Left ventricle myocardium inferior (tissue), 1 donor: ENCODE data around the gene DSP. TPM values are rescaled to one million over a fixed set of nuclear protein-coding genes. Genes with fewer than 3 reads are reported as not detected.
A peak's percentile ranks its signal among the peaks of the same experiment; 100 is the strongest.

Source experiments
- DNase-seq: peaks from one replicate; pipeline ENCODE4 v3.0.0-alpha.2; 2020
- H3K27ac ChIP-seq: fragments of 200-600 bp; replicated peaks from 2 replicates; pipeline ENCODE4 v1.8.0; 2021
- H3K27me3 ChIP-seq: fragments of 200-600 bp; 2 replicates; pipeline ENCODE4 v1.8.0; 2021; ENCODE audit warnings: low read depth
- H3K36me3 ChIP-seq: fragments of 200-600 bp; 2 replicates; pipeline ENCODE4 v1.8.0; 2021
- H3K4me1 ChIP-seq: fragments of 200-600 bp; 2 replicates; pipeline ENCODE4 v1.8.0; 2021
- H3K4me3 ChIP-seq: fragments of 200-600 bp; 2 replicates; pipeline ENCODE4 v1.8.0; 2021; ENCODE audit warnings: mild to moderate bottlenecking, moderate library complexity
- H3K9me3 ChIP-seq: fragments of 200-600 bp; replicated peaks from 2 replicates; pipeline ENCODE4 v1.8.0; 2021
- intact Hi-C: fragments of 100-400 bp; cut with micrococcal nuclease; formaldehyde crosslinking; loops from one replicate; pipeline ENCODE4 v1.11.0; 2022
- total RNA-seq: library from RNA; stranded (reverse); fragmentation: NEBNext Ultra II Directional; extraction: Animal tissue kit (Norgen Biotek cat#: 25700); gene quantifications from one replicate; pipeline ENCODE4 v1.2.1, GENCODE V29; 2021
- TF ChIP-seq, protein P1 (sequence below): fragments of 200-600 bp; IDR thresholded peaks from 2 replicates; pipeline ENCODE4 v1.8.0; 2021; ENCODE audit warnings: antibody characterized with exemption, mild to moderate bottlenecking, borderline replicate concordance
- donor health status: DM: no; HTN: yes; CAD: no; lungs with severe emphysema.

Gene DSP
- total RNA-seq, 1 donor from 2014 or later: 322 TPM

- Histone ChIP-seq H3K27me3 (no peaks in the 10 kb centered on the region), H3K9me3 (no peaks in the 10 kb centered on the region), H3K4me1 (peaks cover 35% of the 10 kb centered on the region), H3K4me3 (no peak overlapping the region), H3K36me3 (peaks cover 21% of the 10 kb centered on the region), H3K27ac (no peak overlapping the region)
- intact Hi-C loops: no loop called here
- no peak for DNase-seq
- TF ChIP-seq, protein P1, sequence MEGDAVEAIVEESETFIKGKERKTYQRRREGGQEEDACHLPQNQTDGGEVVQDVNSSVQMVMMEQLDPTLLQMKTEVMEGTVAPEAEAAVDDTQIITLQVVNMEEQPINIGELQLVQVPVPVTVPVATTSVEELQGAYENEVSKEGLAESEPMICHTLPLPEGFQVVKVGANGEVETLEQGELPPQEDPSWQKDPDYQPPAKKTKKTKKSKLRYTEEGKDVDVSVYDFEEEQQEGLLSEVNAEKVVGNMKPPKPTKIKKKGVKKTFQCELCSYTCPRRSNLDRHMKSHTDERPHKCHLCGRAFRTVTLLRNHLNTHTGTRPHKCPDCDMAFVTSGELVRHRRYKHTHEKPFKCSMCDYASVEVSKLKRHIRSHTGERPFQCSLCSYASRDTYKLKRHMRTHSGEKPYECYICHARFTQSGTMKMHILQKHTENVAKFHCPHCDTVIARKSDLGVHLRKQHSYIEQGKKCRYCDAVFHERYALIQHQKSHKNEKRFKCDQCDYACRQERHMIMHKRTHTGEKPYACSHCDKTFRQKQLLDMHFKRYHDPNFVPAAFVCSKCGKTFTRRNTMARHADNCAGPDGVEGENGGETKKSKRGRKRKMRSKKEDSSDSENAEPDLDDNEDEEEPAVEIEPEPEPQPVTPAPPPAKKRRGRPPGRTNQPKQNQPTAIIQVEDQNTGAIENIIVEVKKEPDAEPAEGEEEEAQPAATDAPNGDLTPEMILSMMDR: no peak
Measured at GRCh38 chr6:7587631-7588100, 46.2 kb downstream of the DSP start.

- Histone ChIP-seq H3K4me1 (peaks cover 43% of the 10 kb centered on the region), H3K36me3 (peaks cover 17% of the 10 kb centered on the region), H3K27me3 (no peaks in the 10 kb centered on the region), H3K9me3 (no peaks in the 10 kb centered on the region), H3K4me3 (no peak overlapping the region), H3K27ac (no peak overlapping the region)
- intact Hi-C loops: no loop called here
- DNase-seq: no peak
- TF ChIP-seq, protein P1: no peak
Measured at GRCh38 chr6:7588506-7588905, 47.0 kb downstream of the DSP start.

- H3K4me1 ChIP-seq: peaks cover 50% of the 10 kb centered on the region
- H3K9me3 ChIP-seq: no peaks in the 10 kb centered on the region
- peaks cover 14% of the 10 kb centered on the region for H3K36me3 ChIP-seq
- DNase-seq: no peak
- no peaks in the 10 kb centered on the region for H3K27me3 ChIP-seq
- TF ChIP-seq, protein P1: no peak
- H3K27ac ChIP-seq: peak overlapping the region; percentile 87
- intact Hi-C loops: no loop called here
- H3K4me3 ChIP-seq: peak overlapping the region; percentile 82
Measured at GRCh38 chr6:7589221-7589620, 47.8 kb downstream of the DSP start.

DNA sequence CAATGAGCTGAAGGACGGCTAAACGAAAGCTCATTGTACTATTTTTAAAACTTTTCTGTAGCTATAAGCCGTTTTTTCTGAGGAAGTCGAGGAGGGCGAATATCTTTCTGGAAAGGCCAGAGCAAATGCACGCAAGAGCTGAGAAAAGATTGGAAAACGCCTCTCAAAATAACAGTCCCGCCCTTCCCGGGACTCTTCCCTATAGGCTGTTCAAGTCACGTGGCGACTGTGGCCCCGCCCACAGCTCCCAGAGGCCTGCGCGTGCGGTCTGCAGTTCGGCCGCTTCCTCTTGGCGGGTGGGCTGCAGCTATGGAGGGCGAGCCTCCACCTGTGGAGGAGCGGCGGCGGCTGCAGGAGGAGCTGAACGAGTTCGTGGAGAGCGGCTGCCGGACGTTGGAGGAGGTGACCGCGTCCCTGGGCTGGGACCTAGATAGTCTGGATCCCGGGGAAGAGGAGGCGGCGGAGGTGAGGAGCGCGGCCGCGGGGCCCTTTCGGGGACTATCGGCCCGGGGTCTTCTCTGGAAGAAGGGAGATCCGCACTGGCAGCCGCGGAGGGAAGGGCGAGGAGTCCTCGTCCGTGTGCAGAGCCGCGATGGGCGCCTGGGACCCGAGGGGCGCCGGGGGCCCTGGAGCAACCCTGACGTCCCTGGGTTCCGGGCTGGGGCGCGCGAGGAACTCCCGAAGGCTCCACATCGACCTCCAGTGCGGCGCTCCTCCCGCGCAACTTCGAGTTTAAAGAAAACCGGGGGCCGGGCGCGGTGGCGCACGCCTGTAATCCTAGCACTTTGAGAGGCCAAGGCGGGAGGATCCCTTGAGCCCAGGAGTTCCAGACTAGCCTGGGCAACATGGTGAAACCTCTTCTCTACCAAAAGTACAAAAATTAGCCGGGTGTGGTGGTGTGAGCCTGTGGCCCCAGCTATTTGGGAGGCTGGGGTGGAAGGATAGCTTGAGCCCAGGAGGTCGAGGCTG, 48.8 kb downstream of the DSP start, which contains the start of gene SNRNP48:
TSS of gene SNRNP48 (plus strand) at position 250 of the 969 bp plus-strand sequence. CDS start at position 310, 60 bp downstream.
- TF ChIP-seq, protein P1: peak; percentile 8
- DNase-seq: peak; percentile 96
- Histone ChIP-seq H3K9me3 (no peaks in the 10 kb centered on the region), H3K27ac (peak within 1 kb of the TSS; percentile 87), H3K36me3 (peaks cover 16% of the 10 kb centered on the region), H3K4me3 (peak within 1 kb of the TSS; percentile 82), H3K4me1 (peaks cover 60% of the 10 kb centered on the region), H3K27me3 (no peaks in the 10 kb centered on the region)
- intact Hi-C loops: no loop called here

GRCh38 chr6:7590918-7591302, 49.4 kb downstream of the DSP start:
- Histone ChIP-seq H3K9me3 (no peaks in the 10 kb centered on the region), H3K27me3 (no peaks in the 10 kb centered on the region), H3K36me3 (peaks cover 19% of the 10 kb centered on the region), H3K4me1 (peaks cover 60% of the 10 kb centered on the region), H3K4me3 (peak overlapping the region; percentile 82), H3K27ac (peak overlapping the region; percentile 87)
- TF ChIP-seq, protein P1: no peak
- intact Hi-C loops: no loop called here
- peak; percentile 27 for DNase-seq
